GM18873 (cell line): Measurements from ENCODE around the gene GATAD2B.
A peak's percentile ranks its signal among the peaks of the same experiment; 100 is the strongest.

Experiments
- ATAC-seq: cut with Tn5 transposase; IDR thresholded peaks from one replicate; pipeline ENCODE4 v1.9.1; 2021; ENCODE audit warnings: mild to moderate bottlenecking, moderate library complexity, moderate number of reproducible peaks; ENCODE audit not compliant: unreplicated experiment, low FRiP score

The GATAD2B gene

GRCh38 chr1:153800516-153800915, 122.3 kb downstream of the GATAD2B start:
- ATAC-seq, result no peak

DNA sequence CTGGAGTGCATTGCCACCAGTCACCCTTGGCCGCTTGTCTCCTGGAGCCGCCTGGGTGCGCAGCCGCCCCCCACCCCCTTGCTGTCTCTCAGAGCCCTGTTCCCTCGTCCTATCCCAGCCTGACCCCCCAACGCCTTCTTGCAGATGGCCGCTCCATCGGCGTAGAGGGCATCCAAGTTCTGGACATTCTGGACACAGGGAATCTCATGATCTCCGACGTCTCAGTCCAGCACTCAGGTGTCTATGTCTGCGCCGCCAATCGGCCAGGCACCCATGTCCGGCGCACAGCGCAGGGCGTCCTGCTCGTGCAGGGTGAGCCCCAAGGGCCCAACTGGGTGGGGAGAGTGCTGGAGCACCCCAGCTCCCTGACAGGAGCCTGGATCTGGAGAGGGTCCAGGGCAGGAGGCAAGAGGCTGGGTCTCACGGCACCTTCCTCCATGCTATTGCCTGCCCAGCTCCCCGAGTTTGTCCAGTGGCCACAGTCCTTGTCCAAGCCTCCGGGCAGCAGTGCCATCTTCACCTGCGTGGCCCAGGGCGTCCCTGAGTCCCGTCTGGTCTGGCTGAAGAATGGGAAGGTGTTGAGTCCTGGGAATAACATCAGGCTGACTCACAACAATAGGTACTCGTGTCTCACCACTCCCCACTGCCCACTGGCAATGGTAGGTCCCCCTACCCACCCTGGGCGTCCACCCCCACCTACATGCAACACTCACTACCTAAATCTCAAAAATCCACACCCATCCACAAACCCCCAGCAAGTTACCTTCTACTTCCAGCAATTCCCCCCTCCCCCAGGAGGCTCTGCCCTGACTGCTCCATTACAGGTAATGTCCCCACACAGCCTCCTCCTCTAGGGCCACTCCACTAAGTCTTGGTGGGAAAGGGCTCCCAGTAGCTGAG, 123.0 kb downstream of the GATAD2B start:
- ATAC-seq, result no peak

GRCh38 chr1:153799016-153799415, 123.8 kb downstream of the GATAD2B start:
- ATAC-seq, result no peak

GRCh38 chr1:153798468-153798780, 124.3 kb downstream of the GATAD2B start:
- no peak for ATAC-seq

- no peak for ATAC-seq
These were observed 125.7 kb downstream of the GATAD2B start for GRCh38 chr1:153796786-153797659.

GRCh38 chr1:153795934-153796785, 126.6 kb downstream of the GATAD2B start:
- ATAC-seq, result no peak

DNA sequence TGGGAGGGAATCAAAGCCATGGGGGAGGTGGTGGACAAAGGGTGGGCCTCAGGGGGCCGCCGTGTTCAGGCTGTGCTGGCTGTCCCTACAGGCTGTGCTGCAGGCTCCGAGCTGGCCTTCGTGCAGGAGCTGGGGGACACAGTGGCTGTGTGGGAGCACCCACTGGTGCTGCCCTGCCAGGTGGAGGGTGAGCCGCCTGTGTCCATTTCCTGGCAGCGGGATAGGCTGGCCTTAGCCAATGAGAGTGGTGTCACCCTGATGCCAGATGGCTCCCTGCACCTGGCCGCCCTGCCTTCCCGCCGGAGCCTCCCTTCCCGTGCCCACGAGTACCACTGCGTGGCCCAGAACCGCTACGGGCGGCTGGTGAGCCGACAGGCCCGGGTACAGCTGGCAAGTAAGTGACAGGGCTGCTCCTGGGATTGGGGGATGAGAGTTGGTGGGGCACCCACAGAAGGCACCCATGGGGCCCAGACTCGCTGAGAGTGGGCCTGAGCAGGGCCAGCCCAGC, 127.4 kb downstream of the GATAD2B start:
- ATAC-seq, result no peak

GRCh38 chr1:153794624-153795329, 128.0 kb downstream of the GATAD2B start:
- ATAC-seq, result no peak

DNA sequence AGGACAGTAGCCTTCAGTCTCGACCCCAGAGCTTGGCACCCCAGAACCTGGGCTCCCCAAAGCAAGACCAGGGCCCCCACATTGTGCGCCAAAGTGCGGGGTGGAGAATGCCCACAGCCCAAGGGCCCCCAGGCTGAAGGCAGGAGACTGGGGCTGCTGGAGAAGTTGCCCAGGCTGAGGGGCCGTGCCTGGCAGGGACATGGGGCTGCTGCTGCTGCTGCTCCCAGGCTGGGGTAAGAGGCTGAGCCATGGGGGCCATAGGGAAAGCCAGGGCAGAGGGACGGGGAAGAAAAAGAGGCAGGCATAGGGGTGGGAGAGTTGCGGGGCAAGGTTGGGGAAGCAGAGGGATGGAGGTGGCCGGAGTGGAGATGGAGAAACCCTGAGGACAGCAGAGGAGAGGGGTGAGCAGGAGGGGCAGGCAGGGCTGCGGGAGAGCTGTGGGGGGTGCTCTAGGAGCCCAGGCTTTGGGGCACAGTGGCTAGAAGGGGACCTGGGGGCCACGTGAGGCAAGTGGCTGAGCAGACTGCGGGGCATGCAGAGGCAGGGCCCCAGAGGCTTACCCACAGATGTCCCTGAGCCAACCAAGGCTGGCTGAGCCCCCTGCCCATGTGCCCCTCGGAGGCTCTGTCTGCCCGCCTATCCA, 128.7 kb downstream of the GATAD2B start:
- ATAC-seq, result no peak

DNA sequence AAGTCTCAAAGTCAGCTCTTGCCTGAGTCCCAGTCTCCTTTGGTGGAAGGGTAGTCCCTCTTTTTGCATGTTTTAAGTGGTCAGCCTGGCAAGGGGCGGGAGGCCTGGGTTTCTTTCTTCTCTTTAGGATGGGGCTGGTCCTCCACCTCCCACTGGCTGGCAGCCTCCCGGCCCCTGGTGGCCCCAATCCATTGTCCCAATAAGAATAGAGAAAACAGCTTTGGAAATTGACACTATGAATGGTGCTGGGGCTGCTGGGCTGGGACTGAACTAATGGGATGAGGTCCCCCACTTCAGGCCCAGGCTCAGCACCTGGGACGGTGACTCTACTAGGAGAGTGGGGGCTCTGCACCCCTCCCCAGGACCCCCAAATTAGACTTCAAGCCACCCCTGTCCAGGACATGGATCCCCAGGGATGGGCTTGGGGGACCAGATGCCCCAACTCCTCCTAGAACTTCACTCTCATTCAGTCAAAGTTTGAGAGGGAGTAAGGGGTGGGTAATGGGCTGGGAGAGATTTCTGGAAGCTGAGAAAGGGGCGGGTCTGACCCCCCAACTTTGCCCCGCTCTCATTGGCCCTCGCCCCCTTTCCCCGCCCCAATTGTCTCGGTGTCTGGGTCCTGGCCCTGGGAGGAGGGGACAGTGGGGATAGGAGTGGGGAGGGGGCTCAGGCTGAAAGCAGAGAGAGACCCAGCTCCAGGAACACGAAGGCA, 129.4 kb downstream of the GATAD2B start:
- no peak for ATAC-seq

- ATAC-seq, result no peak
These were observed 130.1 kb downstream of the GATAD2B start for GRCh38 chr1:153792631-153793041.

- ATAC-seq, result no peak
These were observed 131.0 kb downstream of the GATAD2B start for GRCh38 chr1:153791648-153792253.

- ATAC-seq, result peak; percentile 76
These were observed 131.7 kb downstream of the GATAD2B start for GRCh38 chr1:153790966-153791647.

- no peak for ATAC-seq
These were observed 132.3 kb downstream of the GATAD2B start for GRCh38 chr1:153790313-153790965.

DNA sequence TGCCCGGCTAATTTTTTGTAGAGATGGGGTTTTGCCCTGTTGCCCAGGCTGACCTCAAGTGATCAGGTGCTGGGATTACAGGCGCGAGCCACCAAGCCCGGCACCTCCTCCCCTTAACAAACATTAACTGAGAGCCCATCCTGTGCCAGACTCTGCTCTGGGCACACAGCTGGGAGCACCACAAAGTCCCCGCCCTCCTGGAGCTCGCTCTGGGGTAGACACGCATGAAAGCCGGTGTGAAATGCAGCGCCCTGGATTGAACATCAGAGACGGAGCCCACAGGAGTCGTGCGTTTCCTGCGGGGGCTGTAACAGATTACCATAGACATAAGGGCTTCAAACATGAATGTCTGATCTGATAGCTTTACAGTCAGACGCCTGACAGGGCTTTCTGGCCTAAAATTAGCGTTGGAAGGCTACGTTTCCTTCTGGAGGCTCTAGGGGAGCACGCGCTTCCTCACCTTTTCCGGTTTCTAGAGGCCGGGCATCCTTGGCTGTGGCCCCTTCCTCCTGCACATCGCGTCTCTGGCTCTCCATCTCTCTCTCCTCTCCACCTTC, 133.2 kb downstream of the GATAD2B start:
- ATAC-seq, result no peak

DNA sequence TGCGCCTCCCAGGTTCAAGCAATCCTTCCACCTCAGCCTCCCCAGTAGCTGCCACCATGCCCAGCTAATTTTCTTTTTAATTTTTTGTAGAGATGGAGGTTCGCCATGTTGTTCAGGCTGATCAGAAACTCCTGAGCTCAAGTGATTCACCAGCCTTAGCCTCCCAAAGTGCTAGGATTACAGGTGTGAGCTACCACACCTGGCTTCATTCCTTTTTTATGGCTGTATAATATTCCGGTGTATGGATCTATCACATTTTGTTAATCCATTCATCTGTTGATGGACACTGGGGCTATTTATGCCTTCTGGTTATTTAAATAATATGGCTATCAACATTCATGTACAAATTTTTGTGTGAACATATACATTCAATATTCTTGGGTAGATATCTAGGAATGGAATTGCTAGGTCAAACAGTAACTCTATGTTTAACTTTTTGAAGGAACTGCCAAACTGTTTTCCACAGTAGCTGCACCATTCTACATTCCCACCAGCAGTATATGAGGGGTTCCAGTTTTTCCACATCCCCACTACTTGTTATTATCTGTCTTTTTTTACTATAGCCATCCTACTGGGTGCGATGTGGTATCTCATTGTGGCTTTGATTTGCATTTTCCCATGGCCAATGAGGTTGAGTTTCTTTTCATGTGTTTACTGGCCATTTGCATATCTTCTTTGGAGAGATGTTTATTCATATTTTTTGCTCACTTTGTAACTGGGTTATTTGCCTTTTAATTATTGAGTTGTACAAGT, 136.6 kb downstream of the GATAD2B start:
- ATAC-seq, result no peak
